Aorta (tissue), 5 donors: Measurements from ENCODE around the gene MITF. TPM values are rescaled to one million over a fixed set of nuclear protein-coding genes. Genes with fewer than 3 reads are reported as not detected.

Experiments used
- ATAC-seq: fragments of 200-7000 bp; cut with Tn5 transposase; one replicate; pipeline ENCODE4 v1.9.1; 2022; ENCODE audit warnings: moderate library complexity; ENCODE audit not compliant: low FRiP score
- DNase-seq, 2 donors: peaks; one replicate each; pipeline ENCODE4 v3.0.0-alpha.2; 2020
- H3K27ac ChIP-seq, 2 donors: one replicate each; pipeline ENCODE4 v1.5.1; 2013; ENCODE audit warnings: low read length in 2 of 2, mild to moderate bottlenecking in 2 of 2, moderate library complexity in 2 of 2, control low read depth in 1 of 2, inconsistent platforms in 1 of 2, low read depth in 1 of 2
- H3K27me3 ChIP-seq, 2 donors: one replicate each; pipeline ENCODE4 v1.6.1; 2013; ENCODE audit warnings: control low read depth in 1 of 2, low read length in 1 of 2, mild to moderate bottlenecking in 1 of 2, moderate library complexity in 1 of 2; ENCODE audit not compliant: insufficient read depth in 2 of 2, control insufficient read depth in 1 of 2
- H3K36me3 ChIP-seq, 2 donors: one replicate each; pipeline ENCODE4 v1.6.1; 2013; ENCODE audit warnings: control low read depth in 1 of 2, low read length in 1 of 2, mild to moderate bottlenecking in 1 of 2; ENCODE audit not compliant: insufficient read depth in 2 of 2, control insufficient read depth in 1 of 2
- H3K4me1 ChIP-seq, 2 donors: one replicate each; pipeline ENCODE4 v1.6.1; 2013; ENCODE audit warnings: low read length in 2 of 2, control low read depth in 1 of 2, mild to moderate bottlenecking in 1 of 2, moderate library complexity in 1 of 2; ENCODE audit not compliant: insufficient read depth in 2 of 2, control insufficient read depth in 1 of 2
- H3K4me3 ChIP-seq, 2 donors: one replicate each; pipeline ENCODE4 v1.5.1; 2013; ENCODE audit warnings: low read length in 2 of 2, control low read depth in 1 of 2, mild to moderate bottlenecking in 1 of 2
- H3K9me3 ChIP-seq: one replicate; pipeline ENCODE4 v1.6.1; 2013; ENCODE audit warnings: mild to moderate bottlenecking, low read length; ENCODE audit not compliant: control insufficient read depth
- WGBS, 2 donors: extraction: QIAGEN DNeasy Blood & Tissue Kit; methylation state at CpG; one replicate each; pipeline ENCODE4 v1.1.7; 2013; 5-methylcytosine and 5-hydroxymethylcytosine counted together
- intact Hi-C, 2 donors: fragments of 100-400 bp; cut with DNase I; formaldehyde crosslinking; loops; one replicate each; pipeline versions ENCODE4 v1.14.2 to v1.15.0; 2022
- polyA plus RNA-seq, 2 donors: library from polyadenylated mRNA; stranded (reverse); fragments of 200-250 nt; gene quantifications; one replicate each; pipeline ENCODE4 v1.2.3, GENCODE V29; 2013
- total RNA-seq, 2 donors: library from RNA; stranded (reverse); fragmentation: NEBNext Ultra II Directional; extraction: Animal tissue kit (Norgen Biotek cat#: 25700); gene quantifications; one replicate each; pipeline ENCODE4 v1.2.1, GENCODE V29; 2021
- donor health status: healthy with polysubstance abuse.
- donor health status: Bipolar disorder and iron deficiency.
- donor health status: DM: no; HTN: no; CAD: no.
- donor health status: DM: no; HTN: no; CAD: no.
- donor health status: DM: yes; HTN: yes; CAD: no.

The MITF gene
- total and polyA plus RNA-seq, 4 donors, result 4.1 to 30.5 (median 17.4) TPM

DNA sequence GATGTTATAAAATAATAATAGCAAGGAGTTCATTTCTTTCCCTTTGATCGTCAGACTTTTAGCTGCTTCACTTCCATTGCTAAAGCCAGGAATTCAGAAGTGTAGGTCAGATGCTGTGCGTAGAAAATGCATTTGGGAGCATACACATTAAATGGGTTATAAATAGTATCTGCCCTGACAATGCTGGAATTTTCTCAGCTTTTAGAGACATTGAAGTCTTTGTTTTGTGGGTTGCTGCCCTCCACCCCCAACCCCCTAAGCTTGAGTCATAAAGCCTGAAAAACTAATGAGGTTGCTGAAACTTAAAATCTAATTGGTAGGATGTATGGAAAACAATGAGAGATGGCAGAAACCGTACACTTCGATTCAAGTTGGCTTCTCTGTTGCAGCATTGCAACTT is 81.9 kb downstream of the MITF start:
- intact Hi-C loops, result no loop called here
- H3K36me3 ChIP-seq, result no peaks in the 10 kb centered on the region
- no peak overlapping the region for H3K27ac ChIP-seq
- H3K27me3 ChIP-seq, result no peaks in the 10 kb centered on the region
- no peaks in the 10 kb centered on the region for H3K9me3 ChIP-seq
- DNase-seq, result no peak
- no peak for ATAC-seq
- H3K4me3 ChIP-seq, result no peak overlapping the region
- WGBS, 2 donors, result 87% methylated on average over 4 of the region's 4 CpGs
- peaks cover 4 to 18% of the 10 kb centered on the region in 2 donors for H3K4me1 ChIP-seq

DNA sequence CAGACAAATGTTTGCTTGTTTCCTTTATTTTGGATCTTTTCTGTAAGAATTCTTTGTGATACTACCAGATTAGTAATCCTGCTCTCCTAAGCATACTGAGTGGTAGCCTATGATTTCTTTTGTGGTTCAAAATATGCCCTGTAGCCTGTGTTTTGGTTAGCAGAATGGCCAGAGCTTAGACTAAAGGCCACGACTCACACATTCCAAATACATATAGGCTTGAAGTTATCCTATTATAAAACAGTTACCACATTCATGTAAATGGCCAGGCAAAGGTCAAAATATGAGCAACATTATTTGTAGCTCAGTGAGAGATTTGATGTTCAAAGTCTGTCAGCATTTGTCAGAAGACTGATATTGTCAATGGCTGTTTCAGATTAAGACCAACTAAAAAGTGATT is 84.5 kb downstream of the MITF start:
- no peaks in the 10 kb centered on the region for H3K27me3 ChIP-seq
- no peak overlapping the region for H3K4me3 ChIP-seq
- no peaks in the 10 kb centered on the region for H3K36me3 ChIP-seq
- DNase-seq (no peak), ATAC-seq (no peak)
- no peak overlapping the region for H3K27ac ChIP-seq
- H3K9me3 ChIP-seq, result peaks cover 2% of the 10 kb centered on the region
- WGBS, 2 donors, result 92 to 100% methylated on average over 1 of the region's 1 CpG
- intact Hi-C loops, result no loop called here
- H3K4me1 ChIP-seq, result peaks cover 4 to 18% of the 10 kb centered on the region in 2 donors

DNA sequence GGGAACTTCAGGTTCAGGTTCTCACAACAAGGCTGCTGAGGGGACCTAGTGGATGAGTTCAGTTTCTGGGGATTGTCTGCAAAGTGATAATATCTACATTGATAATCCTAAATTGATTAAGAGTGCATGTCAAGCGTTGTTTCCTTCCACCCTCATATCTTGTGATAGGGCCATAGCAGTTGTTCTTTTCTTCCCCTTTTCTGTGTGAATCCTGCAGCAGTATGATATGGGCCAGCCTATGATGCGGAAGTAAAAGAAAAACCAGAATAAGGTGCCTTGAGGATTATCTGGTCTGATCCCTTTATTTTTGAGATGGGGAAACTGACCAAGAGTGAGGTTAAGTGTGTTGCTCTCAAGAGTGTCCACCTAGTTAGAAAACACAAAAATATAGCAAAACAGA is 86.2 kb downstream of the MITF start:
- no peak overlapping the region for H3K27ac ChIP-seq
- DNase-seq (no peak), ATAC-seq (no peak)
- no peaks in the 10 kb centered on the region for H3K27me3 ChIP-seq
- WGBS, 2 donors, result 94 to 99% methylated on average over 2 of the region's 2 CpGs
- H3K4me3 ChIP-seq, result no peak overlapping the region
- H3K36me3 ChIP-seq, result no peaks in the 10 kb centered on the region
- intact Hi-C loops, result no loop called here
- peaks cover 2% of the 10 kb centered on the region for H3K9me3 ChIP-seq
- H3K4me1 ChIP-seq, result peaks cover 4 to 12% of the 10 kb centered on the region in 2 donors

DNA sequence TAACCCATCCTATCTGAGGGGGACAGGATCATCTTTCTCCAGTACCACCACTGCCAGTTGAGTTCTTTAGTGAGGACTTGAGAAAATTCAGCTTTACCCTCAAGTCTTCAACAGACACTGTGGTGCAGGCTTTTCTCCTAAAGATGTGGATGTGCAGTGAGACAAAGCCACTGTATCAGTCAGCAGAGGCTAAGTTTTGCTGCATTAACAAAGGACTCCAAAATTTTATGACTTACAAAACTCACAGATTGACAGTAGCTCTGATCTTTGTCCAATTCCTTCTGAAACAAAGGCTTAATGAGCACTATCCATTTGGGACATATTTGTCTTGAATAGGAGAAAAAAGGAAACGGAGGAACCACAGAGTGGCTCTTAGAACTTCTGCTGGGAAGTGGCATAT is 87.9 kb downstream of the MITF start:
- Histone ChIP-seq H3K27me3 (no peaks in the 10 kb centered on the region), H3K4me3 (no peak overlapping the region), H3K9me3 (peaks cover 2% of the 10 kb centered on the region), H3K36me3 (no peaks in the 10 kb centered on the region), H3K4me1 (peaks cover 0 to 3% of the 10 kb centered on the region in 2 donors), H3K27ac (no peak overlapping the region)
- DNase-seq (no peak), ATAC-seq (no peak)
- 87 to 95% methylated on average over 1 of the region's 1 CpG for WGBS, 2 donors
- intact Hi-C loops, result no loop called here

DNA sequence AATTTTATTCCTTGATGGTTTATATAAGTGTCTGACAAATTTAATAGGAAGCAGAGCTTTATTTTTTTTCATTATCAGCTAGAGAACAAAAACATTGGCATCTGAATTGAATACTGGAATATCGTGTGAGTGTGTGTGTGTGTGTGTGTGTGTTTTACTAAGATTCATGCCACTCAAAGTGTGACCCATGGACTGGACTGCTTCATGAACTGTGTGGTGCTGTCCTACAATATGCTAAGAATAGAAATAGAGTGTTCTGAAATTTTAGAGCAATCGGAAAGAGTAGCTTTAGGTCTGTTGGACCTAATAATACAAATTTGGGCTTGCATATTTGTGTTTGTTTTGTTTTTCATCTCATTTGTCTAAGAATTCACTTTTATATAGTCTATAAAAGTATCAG is 89.6 kb downstream of the MITF start:
- Histone ChIP-seq H3K27ac (no peak overlapping the region), H3K4me1 (no peaks in the 10 kb centered on the region), H3K4me3 (no peak overlapping the region), H3K36me3 (no peaks in the 10 kb centered on the region), H3K9me3 (peaks cover 2% of the 10 kb centered on the region), H3K27me3 (no peaks in the 10 kb centered on the region)
- intact Hi-C loops, result no loop called here
- DNase-seq, result no peak
- WGBS, 2 donors, result 5 to 21% methylated on average over 2 of the region's 2 CpGs
- ATAC-seq, result no peak

DNA sequence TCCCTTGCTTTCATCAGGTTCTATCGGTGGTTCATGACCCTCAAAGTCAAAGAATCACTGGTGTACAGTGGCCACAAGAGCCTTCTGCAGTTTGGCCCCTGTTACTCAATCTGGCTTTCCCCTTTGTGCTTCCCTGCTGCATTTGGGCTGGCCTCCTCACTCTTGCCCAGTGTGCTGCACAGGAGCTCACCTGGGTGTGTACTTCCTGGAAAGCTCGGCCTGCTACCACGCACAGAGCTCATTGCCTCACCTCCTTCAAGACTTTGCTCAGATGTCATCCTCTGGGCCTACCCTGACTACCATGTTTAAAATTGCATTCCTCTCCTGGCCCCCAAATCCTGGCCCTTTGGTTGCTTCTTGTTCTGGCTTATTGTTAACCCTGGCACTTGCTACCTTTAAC is 90.9 kb downstream of the MITF start:
- no peaks in the 10 kb centered on the region for H3K4me1 ChIP-seq
- no peak overlapping the region for H3K27ac ChIP-seq
- no peaks in the 10 kb centered on the region for H3K36me3 ChIP-seq
- intact Hi-C loops, result no loop called here
- H3K9me3 ChIP-seq, result peaks cover 2% of the 10 kb centered on the region
- H3K4me3 ChIP-seq, result no peak overlapping the region
- DNase-seq (no peak), ATAC-seq (no peak)
- 61 to 96% methylated on average over 3 of the region's 3 CpGs for WGBS, 2 donors
- no peaks in the 10 kb centered on the region for H3K27me3 ChIP-seq

DNA sequence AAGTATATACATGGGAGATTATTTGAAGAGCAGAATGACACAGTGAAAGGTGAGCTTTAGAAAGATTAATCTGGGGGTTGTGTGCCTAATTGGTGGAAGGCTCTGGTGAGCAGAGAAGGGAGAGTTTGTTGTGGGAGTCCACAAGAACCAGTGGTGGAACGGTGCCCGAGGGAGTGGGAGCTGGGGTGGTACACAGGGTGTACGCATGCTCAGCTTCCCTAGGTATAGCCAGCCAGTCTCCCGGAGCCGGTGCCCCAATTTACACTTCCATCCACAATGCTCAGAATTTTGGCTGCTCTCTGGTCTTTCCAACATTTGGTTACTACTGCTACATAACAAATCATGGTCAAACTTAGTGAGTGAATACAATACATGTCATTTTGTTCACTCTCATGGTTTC is 92.5 kb downstream of the MITF start:
- DNase-seq (no peak), ATAC-seq (no peak)
- Histone ChIP-seq H3K4me1 (peaks cover 0 to 2% of the 10 kb centered on the region in 2 donors), H3K36me3 (no peaks in the 10 kb centered on the region), H3K4me3 (no peak overlapping the region), H3K9me3 (peaks cover 2% of the 10 kb centered on the region), H3K27ac (no peak overlapping the region), H3K27me3 (no peaks in the 10 kb centered on the region)
- 77 to 78% methylated on average over 5 of the region's 5 CpGs for WGBS, 2 donors
- intact Hi-C loops, result no loop called here

DNA sequence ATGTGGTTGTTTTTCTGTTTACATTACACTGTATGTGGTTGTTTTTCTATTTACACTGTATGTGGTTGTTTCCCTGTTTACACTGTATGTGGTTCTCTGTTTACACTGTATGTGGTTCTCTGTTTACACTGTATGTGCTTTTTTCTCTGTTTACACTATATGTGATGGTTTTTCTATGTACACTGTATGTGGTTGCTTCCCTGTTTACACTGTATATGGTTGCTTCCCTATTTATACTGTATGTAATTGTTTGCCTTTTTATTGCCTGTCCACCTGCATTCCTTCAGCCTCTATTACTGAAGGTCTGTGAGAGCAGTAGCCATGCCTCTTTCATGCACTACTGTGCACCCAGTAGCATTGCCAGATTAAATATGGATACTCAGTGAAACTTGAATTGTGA is 94.3 kb downstream of the MITF start:
- intact Hi-C loops, result no loop called here
- peaks cover 0 to 8% of the 10 kb centered on the region in 2 donors for H3K4me1 ChIP-seq
- no peaks in the 10 kb centered on the region for H3K36me3 ChIP-seq
- no peaks in the 10 kb centered on the region for H3K9me3 ChIP-seq
- DNase-seq (no peak), ATAC-seq (no peak)
- no peak overlapping the region for H3K27ac ChIP-seq
- H3K27me3 ChIP-seq, result no peaks in the 10 kb centered on the region
- no peak overlapping the region for H3K4me3 ChIP-seq

DNA sequence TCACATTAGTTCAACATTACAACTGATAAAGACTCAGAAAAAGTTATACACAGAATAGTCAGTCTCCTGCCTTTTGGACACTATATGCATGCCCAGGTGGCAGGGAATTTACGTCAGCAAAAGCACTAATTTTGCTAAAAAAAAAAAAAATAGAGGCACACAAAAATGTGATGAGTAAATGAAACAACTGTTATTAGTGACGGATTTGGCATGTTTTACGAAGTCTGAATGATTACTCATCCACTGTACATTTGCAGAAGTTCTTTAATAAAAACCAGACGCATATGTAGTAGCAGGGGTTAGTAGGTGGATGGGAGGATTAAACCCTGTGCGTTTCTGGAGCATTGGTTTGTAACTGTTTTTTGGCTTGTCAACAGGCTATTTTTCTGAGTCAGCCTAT is 99.0 kb downstream of the MITF start:
- Histone ChIP-seq H3K9me3 (no peaks in the 10 kb centered on the region), H3K36me3 (no peaks in the 10 kb centered on the region), H3K4me3 (no peak overlapping the region), H3K27me3 (no peaks in the 10 kb centered on the region), H3K4me1 (peaks cover 0 to 8% of the 10 kb centered on the region in 2 donors), H3K27ac (no peak overlapping the region)
- intact Hi-C loops, result no loop called here
- DNase-seq (no peak), ATAC-seq (no peak)
- WGBS, 2 donors, result 38 to 56% methylated on average over 5 of the region's 5 CpGs
